ENCODE measurements around the gene FAM174B.

The FAM174B gene

GRCh38 chr15:92596623-92597022, 59.0 kb downstream of the FAM174B start:
- DNase-seq = no peak

DNA sequence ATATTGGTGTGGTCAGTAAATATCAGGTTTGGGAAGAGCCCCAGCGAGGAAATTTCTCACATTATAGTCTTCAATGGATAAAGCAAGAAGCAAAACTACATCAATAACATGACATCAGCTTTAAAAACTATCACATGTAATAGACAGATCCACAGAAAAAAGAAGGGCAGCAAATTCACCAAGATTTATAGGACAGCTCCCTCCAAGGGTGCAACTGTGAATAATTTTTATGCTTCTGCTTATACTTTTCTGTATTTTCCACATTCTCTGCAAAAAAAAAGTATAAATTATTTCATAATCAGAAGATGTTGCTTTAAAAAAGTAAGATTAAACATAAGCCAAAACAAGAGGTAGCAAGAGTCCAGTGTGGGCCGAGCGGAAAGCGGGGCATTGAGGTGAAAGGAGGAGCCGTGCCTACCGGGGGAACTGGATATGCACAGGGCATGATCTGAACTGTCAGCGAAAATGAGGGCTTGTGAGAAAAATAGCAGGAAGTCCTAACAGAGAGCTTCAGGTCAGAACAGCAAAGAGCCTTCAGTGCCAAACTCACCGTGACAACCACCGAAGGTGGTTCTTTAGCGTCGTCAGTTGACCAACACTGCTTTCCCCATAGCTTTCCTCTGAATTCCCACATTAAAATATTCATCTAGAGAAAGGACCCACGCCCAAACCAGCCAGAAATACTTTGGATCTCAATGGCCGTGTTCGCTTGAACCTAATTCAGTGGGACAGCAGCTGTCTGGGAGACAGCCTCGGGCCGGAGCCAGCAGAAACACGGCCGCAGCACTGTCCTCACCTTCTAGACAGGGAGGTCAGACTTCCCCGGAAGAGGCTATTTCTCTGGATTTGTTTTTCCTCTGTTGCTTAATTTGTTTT, 59.8 kb downstream of the FAM174B start:
- no peak for DNase-seq

DNA sequence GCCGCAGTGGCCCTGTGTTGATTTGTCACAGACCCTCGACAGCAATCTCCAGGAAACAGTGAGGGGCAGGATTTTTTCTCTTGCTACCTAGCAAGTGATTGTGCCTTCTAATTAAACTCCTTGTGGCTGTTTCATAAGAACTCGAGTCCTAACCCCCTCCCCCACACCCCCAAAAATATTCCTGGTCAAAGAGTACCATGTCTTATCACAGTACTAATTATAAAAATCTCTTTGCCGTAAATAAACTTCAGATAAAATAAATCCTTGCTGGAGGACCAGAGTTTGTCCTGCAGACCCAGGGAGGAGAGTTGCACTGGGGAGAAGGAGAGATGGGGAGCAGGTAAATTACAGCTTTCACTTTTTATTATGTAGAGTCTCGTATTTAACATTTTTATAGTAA, 64.3 kb downstream of the FAM174B start:
- DNase-seq = no peak

- DNase-seq = no peak
Measured at GRCh38 chr15:92586966-92587365, 68.6 kb downstream of the FAM174B start.

- DNase-seq = no peak
Measured at GRCh38 chr15:92586383-92586942, 69.1 kb downstream of the FAM174B start.

- DNase-seq = no peak
Measured at GRCh38 chr15:92584105-92584504, 71.5 kb downstream of the FAM174B start.

DNA sequence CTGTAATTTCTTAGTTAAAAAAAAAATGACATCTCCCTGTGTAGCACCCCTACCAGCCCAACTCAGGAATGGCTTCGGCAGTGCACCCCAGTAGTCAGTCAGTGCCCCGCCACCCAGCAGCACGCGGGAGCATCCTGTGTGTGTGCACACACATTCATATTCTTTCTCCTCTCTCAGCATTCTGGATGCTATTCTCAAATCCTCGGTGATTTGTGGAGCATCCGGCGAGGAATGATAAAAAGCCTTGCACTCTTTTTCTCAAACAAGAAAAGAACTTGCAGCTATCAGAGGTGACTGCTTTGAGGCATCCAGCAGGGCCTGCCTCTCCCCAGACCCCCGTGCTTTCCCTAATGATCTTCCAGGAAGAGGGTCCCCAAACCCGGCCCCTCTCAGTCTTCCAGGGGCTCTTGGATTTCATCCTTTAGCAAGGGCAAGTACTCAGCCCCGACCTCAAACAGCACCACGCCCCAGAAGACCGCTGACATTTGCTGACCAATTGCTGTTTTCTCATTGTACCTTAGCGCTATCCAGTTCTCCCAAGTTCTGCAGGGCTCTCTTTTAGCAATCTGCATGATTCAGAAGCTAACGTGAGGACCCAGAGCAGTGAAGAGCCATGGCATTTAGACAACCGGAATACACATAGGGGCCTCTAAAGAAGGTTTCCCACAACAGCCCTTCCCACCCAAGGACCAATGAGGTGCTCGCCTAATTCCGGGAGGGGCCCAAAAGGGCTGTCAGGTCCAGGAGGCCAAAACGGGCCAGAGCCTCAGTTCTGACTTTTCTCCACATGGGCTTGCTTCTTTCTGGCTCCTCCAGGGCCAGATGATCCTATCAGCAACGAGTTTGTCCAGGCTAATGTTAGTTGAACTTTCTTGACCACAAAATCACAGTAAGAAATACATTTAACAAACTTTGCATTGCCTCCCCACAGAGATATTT, 72.2 kb downstream of the FAM174B start:
- DNase-seq = no peak

- DNase-seq = no peak
Measured at GRCh38 chr15:92582206-92582605, 73.4 kb downstream of the FAM174B start.

GRCh38 chr15:92580933-92581445, 74.6 kb downstream of the FAM174B start:
- no peak for DNase-seq

GRCh38 chr15:92580521-92580920, 75.1 kb downstream of the FAM174B start:
- DNase-seq = no peak

GRCh38 chr15:92579931-92580470, 75.6 kb downstream of the FAM174B start:
- no peak for DNase-seq

DNA sequence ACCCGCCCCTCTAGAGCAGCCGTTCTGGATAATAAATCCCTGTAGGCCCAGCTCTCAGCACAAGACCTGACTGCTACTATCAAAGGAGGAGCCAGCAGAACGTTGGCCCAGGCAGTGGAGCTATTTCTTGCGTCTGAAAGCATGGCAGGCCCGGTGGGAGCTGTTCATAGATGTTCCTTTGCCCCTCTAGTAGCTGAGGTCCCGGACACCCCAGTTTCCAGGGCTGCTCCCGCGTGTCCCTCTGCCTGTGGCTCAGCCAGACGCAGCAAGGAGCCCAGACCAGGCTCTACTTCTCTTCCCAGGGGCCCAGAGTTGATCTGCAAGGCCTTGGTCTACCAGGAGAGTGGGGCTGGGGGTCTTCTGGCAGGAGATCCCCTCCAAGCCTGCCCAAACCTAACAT, 76.1 kb downstream of the FAM174B start:
- DNase-seq = no peak

DNA sequence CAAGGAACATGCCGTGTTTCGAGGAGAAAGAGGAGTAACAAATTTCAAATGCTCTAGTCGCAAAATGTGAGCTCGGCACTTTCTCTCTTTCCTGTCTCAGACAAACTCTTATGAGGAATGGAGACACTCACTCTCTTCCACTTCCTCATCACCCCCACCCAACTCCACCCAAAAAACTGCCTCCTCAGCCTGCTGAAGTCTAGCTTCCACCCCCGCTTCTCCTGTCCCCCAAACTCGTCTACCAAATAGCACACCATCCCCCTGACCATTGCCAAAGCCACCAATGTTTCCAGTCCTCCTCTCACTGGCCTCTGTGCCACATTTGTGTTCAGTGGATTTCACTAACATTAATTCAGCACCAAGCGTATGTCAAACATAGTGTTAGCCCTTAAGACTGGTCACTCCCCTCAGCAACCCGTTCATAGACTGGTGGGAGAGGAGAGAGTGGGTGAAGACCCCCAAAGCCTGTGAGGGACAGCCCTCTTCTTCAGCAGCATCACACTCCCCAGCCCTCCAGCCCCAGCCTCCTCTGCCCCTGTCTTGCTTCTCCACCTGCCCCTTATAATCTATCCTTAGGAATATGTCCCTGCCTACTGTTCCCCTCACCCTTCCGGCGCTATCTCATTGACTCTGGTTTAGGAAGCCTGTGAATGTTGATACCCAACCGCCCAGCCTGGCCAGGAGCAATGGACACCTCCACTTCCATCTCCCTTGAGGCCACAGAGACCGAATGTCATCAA, 77.3 kb downstream of the FAM174B start:
- no peak for DNase-seq

DNA sequence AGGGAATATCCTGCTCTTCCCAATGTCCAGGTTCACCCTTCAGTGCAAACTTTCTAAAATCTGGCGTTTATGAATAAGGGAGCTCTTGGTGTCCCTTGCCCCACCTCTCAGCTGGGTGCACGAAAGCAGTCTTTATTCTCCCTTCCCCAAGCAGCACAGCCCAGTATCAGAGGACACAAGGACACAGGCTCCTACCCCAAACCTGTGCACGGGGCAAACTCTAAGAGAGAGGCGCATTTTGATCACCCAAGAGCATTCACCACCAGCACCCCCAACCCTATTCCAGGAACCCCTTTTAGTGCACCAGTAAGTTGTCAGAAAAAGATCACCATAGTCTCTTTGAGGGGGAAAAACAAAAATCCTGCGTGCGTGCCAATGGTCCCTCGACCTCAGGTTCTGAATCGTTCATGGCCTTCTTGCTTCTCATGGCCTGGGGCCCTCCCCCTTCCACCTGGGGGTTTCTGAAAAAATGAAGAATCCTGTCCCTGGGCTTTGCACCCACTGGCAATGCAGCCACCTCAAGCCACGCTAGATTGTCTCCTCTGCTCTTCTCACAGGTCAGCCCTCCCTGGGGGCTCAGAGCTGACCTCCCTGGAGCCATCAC, 78.9 kb downstream of the FAM174B start:
- DNase-seq = no peak

DNA sequence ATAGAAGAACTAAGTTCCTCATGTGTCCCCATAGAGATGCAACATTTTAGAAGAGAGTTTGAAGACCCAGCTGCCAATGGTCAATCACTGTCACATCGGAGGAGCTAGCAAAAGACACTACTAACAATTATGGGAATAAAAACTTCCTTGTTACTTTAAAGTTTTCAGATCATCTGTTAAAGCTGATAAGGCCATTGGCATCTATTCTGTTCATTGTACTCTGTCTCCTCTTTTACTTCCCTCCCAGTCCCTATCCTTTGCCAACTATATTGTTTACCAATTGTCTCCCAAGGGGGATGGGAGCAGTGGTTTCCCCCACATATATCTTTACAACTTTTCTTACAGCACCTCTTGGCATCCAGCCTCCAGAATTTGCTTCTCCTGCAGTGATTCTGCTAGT, 81.0 kb downstream of the FAM174B start:
- DNase-seq = no peak

DNA sequence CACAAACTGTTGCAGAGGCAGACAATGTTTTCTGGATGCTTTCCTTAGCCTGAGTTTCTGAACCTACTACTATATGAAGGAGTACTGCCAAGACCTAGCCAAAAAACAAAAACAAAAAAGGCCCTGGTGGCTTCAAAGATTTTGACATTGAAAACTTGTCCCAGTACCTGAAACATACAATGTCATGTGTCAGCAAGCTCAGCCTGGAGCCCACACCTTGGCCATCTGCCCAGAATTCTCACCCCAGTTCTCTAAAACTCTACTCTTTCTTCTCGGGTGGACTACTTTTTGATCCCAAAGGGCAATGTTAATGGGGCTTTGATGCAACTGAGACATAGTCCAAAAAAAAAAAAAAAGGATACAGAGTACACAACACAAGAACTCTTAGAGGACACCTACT, 81.4 kb downstream of the FAM174B start:
- DNase-seq = no peak

DNA sequence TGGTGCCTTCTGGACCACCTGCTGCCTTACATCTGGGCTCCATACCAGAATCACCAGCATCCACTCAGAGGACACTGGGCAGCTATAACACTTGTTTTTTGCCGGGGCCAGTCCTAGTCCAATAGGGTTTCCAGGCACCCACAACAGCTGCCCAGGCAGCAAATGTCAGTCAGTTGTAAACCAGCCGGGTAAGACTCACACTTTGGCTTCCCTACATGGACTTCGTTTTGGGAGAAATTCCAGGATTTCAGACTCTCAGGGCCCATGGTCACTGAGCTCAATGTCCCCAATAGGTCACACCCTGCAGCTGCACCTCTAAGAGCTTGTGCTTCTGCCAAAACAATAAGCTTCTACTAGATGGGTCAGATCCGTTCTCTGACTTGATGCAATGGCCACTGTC, 83.8 kb downstream of the FAM174B start:
- DNase-seq = no peak

DNA sequence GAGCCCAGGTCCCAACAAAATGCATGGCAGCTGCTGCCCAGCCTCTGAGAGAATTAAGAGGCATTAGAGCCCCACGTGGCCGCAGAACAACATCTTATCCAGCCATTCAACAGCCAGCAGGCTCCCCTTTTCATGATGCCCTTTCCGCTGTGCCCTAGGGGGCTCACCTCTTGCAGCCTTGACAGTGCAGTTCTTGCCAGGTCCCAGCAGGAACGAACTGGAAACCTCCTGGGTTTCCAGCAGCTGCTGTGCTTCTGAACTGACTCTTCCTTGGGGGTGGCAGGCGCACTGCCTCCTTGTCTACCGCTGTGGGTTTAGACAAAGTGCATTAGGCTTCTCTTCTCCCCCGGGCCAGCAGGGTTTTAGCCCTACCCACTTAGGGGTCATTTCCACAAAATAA, 85.2 kb downstream of the FAM174B start:
- DNase-seq = no peak

DNA sequence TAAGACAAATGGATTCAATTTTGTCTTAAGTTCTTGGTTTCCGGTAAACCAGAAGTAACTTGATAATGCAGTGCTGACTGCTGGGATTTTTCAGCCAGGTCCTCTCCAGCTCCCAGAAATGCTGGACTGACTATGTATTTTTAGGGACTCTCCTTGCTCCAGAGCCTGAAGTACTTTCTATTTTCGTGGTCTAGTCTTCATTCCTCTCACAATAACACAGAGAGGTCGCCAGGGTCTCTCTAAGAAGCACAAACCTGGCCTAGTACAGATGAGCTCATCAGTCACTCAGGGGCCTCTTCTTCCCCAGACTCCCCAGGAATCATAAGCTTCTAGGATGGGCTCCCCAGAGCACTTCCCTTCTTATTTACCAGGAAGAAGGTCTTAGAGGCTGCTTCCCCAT, 85.8 kb downstream of the FAM174B start:
- DNase-seq = no peak
